ENCODE measurements around the gene DENND4C.
A peak's percentile ranks its signal among the peaks of the same experiment; 100 is the strongest.
"Not testable (repeated sequence)": the region's sequence is repeated elsewhere in the genome, so short reads cannot be mapped to it uniquely, and the experiment has no call there.

DENND4C gene

DNA sequence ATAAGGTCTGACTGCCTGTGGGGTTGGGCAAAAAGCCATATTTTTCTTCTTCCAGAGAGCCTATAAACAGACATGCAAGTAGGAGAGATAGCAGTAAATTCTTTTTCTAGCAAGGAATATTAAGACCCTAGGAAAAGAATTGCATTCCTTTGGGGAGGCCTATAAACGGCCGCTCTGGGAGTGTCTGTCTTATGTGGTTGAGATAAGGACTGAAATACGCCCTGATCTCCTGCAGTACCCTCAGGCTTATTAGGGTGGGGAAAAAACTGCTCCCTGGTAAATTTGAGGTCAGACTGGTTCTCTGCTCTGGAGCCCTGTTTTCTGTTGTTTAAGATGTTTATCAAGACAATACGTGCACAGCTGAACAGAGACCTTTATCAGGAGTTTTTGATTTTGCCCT is 172.7 kb downstream of the DENND4C start:
- not testable (repeated sequence) for H3K14ac ChIP-seq (ENCODE audit: low read length); H3K23ac ChIP-seq (ENCODE audit: low read depth, low read length, poor library complexity); H3K9ac ChIP-seq (ENCODE audit: low read depth, low read length, poor library complexity); H3K9me3 ChIP-seq (replicated peaks in 1 of 2; ENCODE audit: control insufficient read depth in 2 of 2, insufficient read depth in 1 of 2, low read depth in 1 of 2, low read length in 2 of 2); H2BK12ac ChIP-seq (ENCODE audit: low read length); H2BK120ac ChIP-seq (ENCODE audit: low read depth, low read length); H2AK5ac ChIP-seq (ENCODE audit: low read depth, low read length); H3K27me3 ChIP-seq (ENCODE audit: control insufficient read depth in 3 of 3, insufficient read depth in 3 of 3, low read depth in 1 of 3, low read length in 3 of 3); H3K4me1 ChIP-seq (ENCODE audit: control insufficient read depth in 2 of 2, insufficient read depth in 1 of 2, low read depth in 1 of 2, low read length in 2 of 2); H3K4me3 ChIP-seq (ENCODE audit: low read length in 2 of 2); H4K91ac ChIP-seq (ENCODE audit: low read depth, low read length, poor library complexity); DNase-seq (ENCODE audit: low spot score); H3K79me1 ChIP-seq (ENCODE audit: low read depth, low read length); H3K4me2 ChIP-seq (ENCODE audit: insufficient read depth, low read length, poor library complexity, severe bottlenecking); H3K4ac ChIP-seq (ENCODE audit: low read length); H3K36me3 ChIP-seq (replicated peaks in 1 of 2; ENCODE audit: control insufficient read depth in 2 of 2, insufficient read depth in 2 of 2, low read length in 2 of 2); H3K27ac ChIP-seq (replicated peaks; ENCODE audit: low read length); H2AFZ ChIP-seq (ENCODE audit: low read length); H2BK5ac ChIP-seq (ENCODE audit: low read length); H2BK15ac ChIP-seq (ENCODE audit: low read length); H4K8ac ChIP-seq (ENCODE audit: low read depth, low read length); H3K18ac ChIP-seq (ENCODE audit: low read length)
- WGBS, 2 donors (ENCODE audit: extremely low coverage in 2 of 2, insufficient read length in 2 of 2, insufficient replicate concordance in 1 of 2): no CpG with 5 or more reads among the region's 4 CpGs

DNA sequence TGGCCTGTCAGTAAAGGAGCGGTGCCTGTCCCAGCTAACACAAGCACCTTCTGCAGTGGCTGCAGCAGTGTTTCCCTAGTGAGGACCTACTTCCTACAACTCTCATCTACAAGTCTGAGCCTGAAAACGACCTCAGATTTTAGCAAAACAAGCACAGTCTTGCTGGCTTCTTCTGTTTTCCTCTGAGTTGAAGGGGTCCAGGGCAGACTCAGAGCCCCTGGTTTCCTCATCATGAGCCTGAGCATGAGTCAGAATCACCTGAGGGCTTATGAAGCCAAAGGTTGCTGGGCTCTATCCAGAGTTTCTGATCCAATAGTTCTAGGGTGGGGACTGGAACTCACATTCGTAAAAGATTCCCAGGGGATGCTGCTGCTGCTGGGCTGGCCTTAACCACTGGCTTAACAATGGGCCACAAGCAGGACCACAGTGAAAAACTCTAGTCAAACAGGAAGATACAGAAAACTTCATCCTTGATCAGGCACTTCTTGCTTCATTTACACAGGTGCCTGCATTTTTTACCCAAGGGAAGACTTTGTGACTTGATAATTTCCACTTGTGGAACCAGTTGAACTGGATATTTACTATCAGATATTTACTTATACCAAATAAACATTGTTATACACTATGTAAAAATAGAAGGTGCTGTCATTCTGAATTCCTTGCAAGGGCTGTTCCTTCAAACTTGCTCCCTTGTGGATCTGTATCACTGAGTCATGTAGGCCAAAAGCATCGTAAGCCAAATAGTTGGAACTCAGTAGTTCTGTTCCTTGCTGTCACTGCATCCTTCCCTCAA is 174.0 kb downstream of the DENND4C start:
- no peak overlapping the region for H3K23ac ChIP-seq (ENCODE audit: low read depth, low read length, poor library complexity)
- H2BK15ac ChIP-seq (ENCODE audit: low read length): no peak overlapping the region
- H3K9me3 ChIP-seq (replicated peaks in 1 of 2; ENCODE audit: control insufficient read depth in 2 of 2, insufficient read depth in 1 of 2, low read depth in 1 of 2, low read length in 2 of 2): peaks cover 0 to 2% of the 10 kb centered on the region in 2 donors
- H3K4ac ChIP-seq (ENCODE audit: low read length): no peak overlapping the region
- no CpG with 5 or more reads among the region's 4 CpGs for WGBS, 2 donors (ENCODE audit: extremely low coverage in 2 of 2, insufficient read length in 2 of 2, insufficient replicate concordance in 1 of 2)
- no peak overlapping the region for H2BK12ac ChIP-seq (ENCODE audit: low read length)
- no peak overlapping the region for H3K27ac ChIP-seq (replicated peaks; ENCODE audit: low read length)
- H3K9ac ChIP-seq (ENCODE audit: low read depth, low read length, poor library complexity): no peak overlapping the region
- no peaks in the 10 kb centered on the region for H3K79me1 ChIP-seq (ENCODE audit: low read depth, low read length)
- no peak for DNase-seq (ENCODE audit: low spot score)
- no peak overlapping the region for H2BK5ac ChIP-seq (ENCODE audit: low read length)
- peaks cover 0 to 9% (median 2%) of the 10 kb centered on the region in 3 experiments for H3K27me3 ChIP-seq (ENCODE audit: control insufficient read depth in 3 of 3, insufficient read depth in 3 of 3, low read depth in 1 of 3, low read length in 3 of 3)
- peaks cover 0 to 2% of the 10 kb centered on the region in 2 donors for H3K4me1 ChIP-seq (ENCODE audit: control insufficient read depth in 2 of 2, insufficient read depth in 1 of 2, low read depth in 1 of 2, low read length in 2 of 2)
- H2AK5ac ChIP-seq (ENCODE audit: low read depth, low read length): no peak overlapping the region
- no peak overlapping the region for H3K4me2 ChIP-seq (ENCODE audit: insufficient read depth, low read length, poor library complexity, severe bottlenecking)
- H3K4me3 ChIP-seq (ENCODE audit: low read length in 2 of 2): no peak overlapping the region
- no peak overlapping the region for H2BK120ac ChIP-seq (ENCODE audit: low read depth, low read length)
- no peak overlapping the region for H4K91ac ChIP-seq (ENCODE audit: low read depth, low read length, poor library complexity)
- no peak overlapping the region for H4K8ac ChIP-seq (ENCODE audit: low read depth, low read length)
- no peak overlapping the region for H3K18ac ChIP-seq (ENCODE audit: low read length)
- no peaks in the 10 kb centered on the region for H3K36me3 ChIP-seq (replicated peaks in 1 of 2; ENCODE audit: control insufficient read depth in 2 of 2, insufficient read depth in 2 of 2, low read length in 2 of 2)
- H2AFZ ChIP-seq (ENCODE audit: low read length): no peak overlapping the region
- no peak overlapping the region for H3K14ac ChIP-seq (ENCODE audit: low read length)

DNA sequence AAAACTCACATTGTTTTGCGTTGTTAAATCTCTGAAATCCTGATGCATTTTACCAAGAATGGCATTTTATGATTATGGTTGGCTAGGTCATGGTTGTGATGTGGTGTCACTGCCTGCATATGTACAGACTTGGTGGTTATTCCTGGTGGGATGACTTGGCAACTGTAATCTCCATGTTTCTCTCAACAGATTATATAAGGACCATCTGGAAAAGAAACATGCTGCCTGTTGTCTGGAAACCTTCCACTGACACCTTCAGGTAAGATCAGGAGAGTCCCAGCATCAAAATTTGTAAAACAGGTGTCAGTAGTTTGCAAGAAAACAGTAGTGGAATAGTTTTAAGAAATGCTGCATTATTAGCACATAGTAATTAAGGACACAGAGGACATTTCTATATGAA is 175.3 kb downstream of the DENND4C start:
- peaks cover 0 to 2% of the 10 kb centered on the region in 2 donors for H3K9me3 ChIP-seq (replicated peaks in 1 of 2; ENCODE audit: control insufficient read depth in 2 of 2, insufficient read depth in 1 of 2, low read depth in 1 of 2, low read length in 2 of 2)
- no peak overlapping the region for H3K23ac ChIP-seq (ENCODE audit: low read depth, low read length, poor library complexity)
- no peak overlapping the region for H3K4me3 ChIP-seq (ENCODE audit: low read length in 2 of 2)
- no peak overlapping the region for H3K18ac ChIP-seq (ENCODE audit: low read length)
- H2BK15ac ChIP-seq (ENCODE audit: low read length): no peak overlapping the region
- H2BK12ac ChIP-seq (ENCODE audit: low read length): no peak overlapping the region
- no peak for DNase-seq (ENCODE audit: low spot score)
- no peak overlapping the region for H3K14ac ChIP-seq (ENCODE audit: low read length)
- H2AFZ ChIP-seq (ENCODE audit: low read length): no peak overlapping the region
- H4K8ac ChIP-seq (ENCODE audit: low read depth, low read length): no peak overlapping the region
- no CpG with 5 or more reads among the region's 1 CpG for WGBS, 2 donors (ENCODE audit: extremely low coverage in 2 of 2, insufficient read length in 2 of 2, insufficient replicate concordance in 1 of 2)
- H3K4ac ChIP-seq (ENCODE audit: low read length): no peak overlapping the region
- peaks cover 2% of the 10 kb centered on the region for H3K79me1 ChIP-seq (ENCODE audit: low read depth, low read length)
- no peak overlapping the region for H3K27ac ChIP-seq (replicated peaks; ENCODE audit: low read length)
- H2BK5ac ChIP-seq (ENCODE audit: low read length): no peak overlapping the region
- no peaks in the 10 kb centered on the region for H3K36me3 ChIP-seq (replicated peaks in 1 of 2; ENCODE audit: control insufficient read depth in 2 of 2, insufficient read depth in 2 of 2, low read length in 2 of 2)
- no peak overlapping the region for H3K9ac ChIP-seq (ENCODE audit: low read depth, low read length, poor library complexity)
- H3K27me3 ChIP-seq (ENCODE audit: control insufficient read depth in 3 of 3, insufficient read depth in 3 of 3, low read depth in 1 of 3, low read length in 3 of 3): peaks cover 0 to 9% (median 2%) of the 10 kb centered on the region in 3 experiments
- H2AK5ac ChIP-seq (ENCODE audit: low read depth, low read length): no peak overlapping the region
- H4K91ac ChIP-seq (ENCODE audit: low read depth, low read length, poor library complexity): no peak overlapping the region
- peaks cover 0 to 4% of the 10 kb centered on the region in 2 donors for H3K4me1 ChIP-seq (ENCODE audit: control insufficient read depth in 2 of 2, insufficient read depth in 1 of 2, low read depth in 1 of 2, low read length in 2 of 2)
- no peak overlapping the region for H3K4me2 ChIP-seq (ENCODE audit: insufficient read depth, low read length, poor library complexity, severe bottlenecking)
- H2BK120ac ChIP-seq (ENCODE audit: low read depth, low read length): no peak overlapping the region

DNA sequence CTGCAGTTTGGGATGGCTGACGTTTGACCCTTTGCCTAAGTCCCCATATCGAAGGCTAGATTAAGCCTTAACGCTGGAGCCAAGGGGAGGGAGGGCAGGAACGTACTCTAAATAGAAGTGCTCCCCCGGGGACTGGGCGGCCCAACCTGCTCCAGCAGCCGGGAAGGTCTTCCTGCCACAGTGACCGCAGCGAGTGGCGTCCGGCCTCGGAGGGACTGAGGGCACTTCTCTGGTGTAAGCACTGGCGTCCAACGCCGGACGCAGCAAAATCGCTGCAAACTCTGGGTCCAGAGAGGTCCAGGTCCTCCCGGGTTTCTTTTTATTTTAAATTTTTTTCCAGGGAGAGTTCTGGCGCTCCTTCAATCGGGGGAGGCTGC is 177.8 kb downstream of the DENND4C start:
- Histone ChIP-seq H3K4me2 (ENCODE audit: insufficient read depth, low read length, poor library complexity, severe bottlenecking) (peak overlapping the region; percentile 63), H2AFZ (ENCODE audit: low read length) (peak overlapping the region; percentile 97), H2BK12ac (ENCODE audit: low read length) (no peak overlapping the region), H2AK5ac (ENCODE audit: low read depth, low read length) (no peak overlapping the region), H4K91ac (ENCODE audit: low read depth, low read length, poor library complexity) (no peak overlapping the region), H2BK120ac (ENCODE audit: low read depth, low read length) (no peak overlapping the region), H3K4ac (ENCODE audit: low read length) (no peak overlapping the region), H3K23ac (ENCODE audit: low read depth, low read length, poor library complexity) (no peak overlapping the region), H2BK15ac (ENCODE audit: low read length) (no peak overlapping the region), H3K27ac (replicated peaks; ENCODE audit: low read length) (no peak overlapping the region), H3K4me1 (ENCODE audit: control insufficient read depth in 2 of 2, insufficient read depth in 1 of 2, low read depth in 1 of 2, low read length in 2 of 2) (peaks cover 0 to 4% of the 10 kb centered on the region in 2 donors), H3K9me3 (replicated peaks in 1 of 2; ENCODE audit: control insufficient read depth in 2 of 2, insufficient read depth in 1 of 2, low read depth in 1 of 2, low read length in 2 of 2) (peaks cover 0 to 2% of the 10 kb centered on the region in 2 donors), H3K18ac (ENCODE audit: low read length) (peak overlapping the region; percentile 78), H3K14ac (ENCODE audit: low read length) (no peak overlapping the region), H3K4me3 (ENCODE audit: low read length in 2 of 2) (peak overlapping the region; percentile 56 to 60), H4K8ac (ENCODE audit: low read depth, low read length) (no peak overlapping the region), H3K79me1 (ENCODE audit: low read depth, low read length) (peaks cover 2% of the 10 kb centered on the region), H2BK5ac (ENCODE audit: low read length) (no peak overlapping the region), H3K9ac (ENCODE audit: low read depth, low read length, poor library complexity) (peak overlapping the region; percentile 34), H3K27me3 (ENCODE audit: control insufficient read depth in 3 of 3, insufficient read depth in 3 of 3, low read depth in 1 of 3, low read length in 3 of 3) (peaks cover 0 to 9% (median 2%) of the 10 kb centered on the region in 3 experiments), H3K36me3 (replicated peaks in 1 of 2; ENCODE audit: control insufficient read depth in 2 of 2, insufficient read depth in 2 of 2, low read length in 2 of 2) (peaks cover 0 to 5% of the 10 kb centered on the region in 2 donors)
- WGBS, 2 donors (ENCODE audit: extremely low coverage in 2 of 2, insufficient read length in 2 of 2, insufficient replicate concordance in 1 of 2): no CpG with 5 or more reads among the region's 20 CpGs
- DNase-seq (ENCODE audit: low spot score): no peak
